SK-N-SH (cell line): ENCODE results near the gene YES1. TPM values are rescaled to one million over a fixed set of nuclear protein-coding genes. Genes with fewer than 3 reads are reported as not detected.

Experiments used
- CTCF ChIA-PET: fragments of 300-600, 350-600 bp; formaldehyde crosslinking; extraction: SDS; loops from one replicate; lab custom pipeline; 2021; lab: Yijun Ruan, JAX
- POLR2A ChIA-PET: fragments of 350-600 bp; sonication (Branson Sonifier 250); formaldehyde crosslinking; extraction: SDS; loops from one replicate; lab custom pipeline; 2020; ENCODE audit warnings: antibody characterized with exemption, inconsistent platforms; lab: Yijun Ruan, JAX
- DNase-seq: peaks from one replicate; pipeline ENCODE4 v3.0.0; 2012
- H2AFZ ChIP-seq: fragments of 200-600 bp; sonication (generic); 2 replicates; pipeline ENCODE4 v1.8.1; 2016; ENCODE audit warnings: antibody characterized with exemption, mild to moderate bottlenecking, low read depth
- H3F3A ChIP-seq: fragments of 200-600 bp; sonication (generic); replicated peaks from 2 replicates; pipeline ENCODE3; 2016; ENCODE audit warnings: antibody characterized with exemption, mild to moderate bottlenecking; ENCODE audit not compliant: insufficient read depth
- H3K27ac ChIP-seq, 2 experiments: fragments of 200-500 bp in 1 of 2; fragments of 200-600 bp in 1 of 2; sonication (Bioruptor generic) in 1 of 2; sonication (generic), shearing (Covaris generic) in 1 of 2; 2 replicates each; pipeline versions ENCODE4 v1.5.1 to v1.6.1; 2014 to 2016; ENCODE audit warnings: low read depth in 2 of 2, inconsistent platforms in 1 of 2, low read length in 1 of 2, mild to moderate bottlenecking in 1 of 2, mixed read lengths in 1 of 2
- H3K27me3 ChIP-seq: fragments of 200-600 bp; sonication (generic), shearing (Covaris generic); 2 replicates; pipeline ENCODE4 v1.6.1; 2016; ENCODE audit warnings: mixed run types; ENCODE audit not compliant: insufficient read depth
- H3K36me3 ChIP-seq, 2 experiments: fragments of 200-500 bp in 1 of 2; fragments of 200-600 bp in 1 of 2; sonication (Bioruptor generic) in 1 of 2; sonication (generic) in 1 of 2; replicated peaks in 1 of 2; 2 replicates each; pipeline versions ENCODE3 to v1.5.1; 2014 to 2016; ENCODE audit warnings: low read length in 1 of 2, mild to moderate bottlenecking in 1 of 2; ENCODE audit not compliant: insufficient read depth in 2 of 2, control insufficient read depth in 1 of 2
- H3K4me1 ChIP-seq, 2 experiments: fragments of 200-500 bp in 1 of 2; fragments of 200-600 bp in 1 of 2; sonication (Bioruptor generic) in 1 of 2; sonication (generic), shearing (Covaris generic) in 1 of 2; 2 replicates each; pipeline versions ENCODE4 v1.5.1 to v1.6.1; 2014 to 2016; ENCODE audit warnings: low read depth in 1 of 2, low read length in 1 of 2, mixed run types in 1 of 2; ENCODE audit not compliant: insufficient read depth in 2 of 2, control insufficient read depth in 1 of 2
- H3K4me2 ChIP-seq: fragments of 200-600 bp; sonication (generic), shearing (Covaris generic); 2 replicates; pipeline ENCODE4 v1.6.1; 2017; ENCODE audit warnings: mixed run types
- H3K4me3 ChIP-seq, 2 experiments: fragments of 200-500 bp in 1 of 2; fragments of 200-600 bp in 1 of 2; sonication (Bioruptor generic) in 1 of 2; sonication (generic), shearing (Covaris generic) in 1 of 2; 2 replicates each; pipeline versions ENCODE4 v1.5.1 to v1.8.1; 2014 to 2016; ENCODE audit warnings: low read depth in 2 of 2, inconsistent platforms in 1 of 2, low read length in 1 of 2, mild to moderate bottlenecking in 1 of 2, mixed read lengths in 1 of 2, moderate library complexity in 1 of 2
- H3K79me2 ChIP-seq: fragments of 200-600 bp; sonication (generic); 2 replicates; pipeline ENCODE4 v1.8.1; 2017; ENCODE audit warnings: mild to moderate bottlenecking; ENCODE audit not compliant: insufficient read depth
- H3K9ac ChIP-seq: fragments of 200-600 bp; sonication (generic); 2 replicates; pipeline ENCODE4 v1.6.1; 2017; ENCODE audit warnings: mixed run types
- H3K9me2 ChIP-seq: fragments of 200-600 bp; sonication (generic); 2 replicates; pipeline ENCODE4 v1.6.1; 2017; ENCODE audit warnings: mixed run types
- H3K9me3 ChIP-seq: fragments of 200-600 bp; sonication (generic); 2 replicates; pipeline ENCODE4 v1.6.1; 2017; ENCODE audit warnings: mixed run types, mild to moderate bottlenecking, moderate library complexity
- H4K20me1 ChIP-seq: fragments of 200-600 bp; sonication (generic); 2 replicates; pipeline ENCODE4 v1.6.1; 2017; ENCODE audit warnings: mild to moderate bottlenecking, mixed run types; ENCODE audit not compliant: insufficient read depth
- EP300 ChIP-seq, 2 experiments: IDR thresholded peaks; 2 replicates each; pipeline versions ENCODE4 v1.4.0 to v1.6.1; 2012; ENCODE audit warnings: borderline replicate concordance in 1 of 2, low read depth in 1 of 2, low read length in 1 of 2
- JUND ChIP-seq: IDR thresholded peaks from 2 replicates; pipeline ENCODE4 v1.4.0; 2012
- NFIC ChIP-seq: IDR thresholded peaks from 2 replicates; pipeline ENCODE4 v1.4.0; 2012; ENCODE audit warnings: borderline replicate concordance
- NRF1 ChIP-seq: IDR thresholded peaks from 2 replicates; pipeline ENCODE4 v1.6.1; 2012; ENCODE audit warnings: low read depth, mild to moderate bottlenecking, low read length
- RFX5 ChIP-seq: IDR thresholded peaks from 2 replicates; pipeline ENCODE4 v1.6.1; 2012; ENCODE audit warnings: mild to moderate bottlenecking, improper control_type of control experiment, low read length
- SMC3 ChIP-seq: IDR thresholded peaks from 2 replicates; pipeline ENCODE4 v1.6.1; 2012; ENCODE audit warnings: low read depth, low read length, improper control_type of control experiment
- WGBS: methylation state at CpG from one replicate; pipeline ENCODE4 v1.1.6; 2017; ENCODE audit warnings: low lambda C conversion rate; 5-methylcytosine and 5-hydroxymethylcytosine counted together
- polyA plus RNA-seq, 3 experiments: library from polyadenylated mRNA; depleted of rRNA; stranded (reverse); fragments of >200 nt; gene quantifications; 2 replicates each; pipeline ENCODE4 v1.2.3, GENCODE V29; 2012
- TF ChIP-seq, protein P1 (sequence below): IDR thresholded peaks from 2 replicates; pipeline ENCODE4; 2012
- TF ChIP-seq, protein P2 (sequence below): fragments of 200-600 bp; sonication (generic); IDR thresholded peaks from 2 replicates; pipeline ENCODE4 v1.6.1; 2017; ENCODE audit warnings: antibody characterized with exemption, mild to moderate bottlenecking, moderate library complexity
- TF ChIP-seq, protein P3 (sequence below): fragments of 150-350 bp; IDR thresholded peaks from 2 replicates; pipeline ENCODE4 v1.6.1; 2016; ENCODE audit warnings: mild to moderate bottlenecking, low read depth, low read length
- TF ChIP-seq, protein P4 (sequence below): IDR thresholded peaks from 2 replicates; pipeline ENCODE4 v1.4.0; 2012; ENCODE audit warnings: low read depth

YES1 gene
- polyA plus RNA-seq, 1 of the 3 experiments (the other 2 are of a cell fraction), result 7.9 TPM

DNA sequence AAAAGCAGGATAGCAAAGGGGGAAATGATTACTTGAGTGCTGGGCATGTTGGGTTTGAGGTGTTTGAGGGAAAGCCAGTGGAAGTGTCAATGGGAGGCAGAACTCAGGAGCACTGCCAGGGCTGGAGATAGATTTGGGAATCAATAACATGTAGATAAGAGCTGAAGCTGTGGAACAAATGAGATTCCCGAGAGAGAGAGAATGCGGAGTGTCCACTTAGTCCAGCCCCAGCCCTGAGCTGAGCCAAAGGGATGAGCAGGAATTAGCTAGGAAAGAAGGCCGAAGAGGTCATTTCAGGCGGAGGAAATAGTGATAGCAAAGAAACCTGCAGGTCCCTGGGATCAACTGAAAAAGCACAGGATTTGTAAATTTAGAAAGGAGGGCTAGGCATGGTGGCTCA lies 21.2 kb upstream of the YES1 start:
- CTCF ChIA-PET, result interaction anchor here (1.0 to 7.8 kb wide), 4 partner anchors 93 to 208 kb away, joined by 3 to 149 read pairs (median 62); no protein-coding TSS in a partner anchor
- 39% methylated on average over 4 of the region's 4 CpGs for WGBS
- H3K9me2 ChIP-seq, result no peaks in the 10 kb centered on the region
- H3K27me3 ChIP-seq, result peaks cover 5% of the 10 kb centered on the region; the same call in 1 of the 2 replicates
- H3K27ac ChIP-seq, result no peak overlapping the region
- no peak overlapping the region for H3K4me3 ChIP-seq
- H2AFZ ChIP-seq, result no peak overlapping the region
- no peaks in the 10 kb centered on the region for H3K9me3 ChIP-seq
- TF ChIP-seq, protein P1, sequence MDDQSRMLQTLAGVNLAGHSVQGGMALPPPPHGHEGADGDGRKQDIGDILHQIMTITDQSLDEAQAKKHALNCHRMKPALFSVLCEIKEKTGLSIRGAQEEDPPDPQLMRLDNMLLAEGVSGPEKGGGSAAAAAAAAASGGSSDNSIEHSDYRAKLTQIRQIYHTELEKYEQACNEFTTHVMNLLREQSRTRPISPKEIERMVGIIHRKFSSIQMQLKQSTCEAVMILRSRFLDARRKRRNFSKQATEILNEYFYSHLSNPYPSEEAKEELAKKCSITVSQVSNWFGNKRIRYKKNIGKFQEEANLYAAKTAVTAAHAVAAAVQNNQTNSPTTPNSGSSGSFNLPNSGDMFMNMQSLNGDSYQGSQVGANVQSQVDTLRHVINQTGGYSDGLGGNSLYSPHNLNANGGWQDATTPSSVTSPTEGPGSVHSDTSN, result no peak
- TF ChIP-seq NRF1, result no peak
- no peaks in the 10 kb centered on the region for H4K20me1 ChIP-seq
- no peak overlapping the region for H3K4me2 ChIP-seq
- H3K79me2 ChIP-seq, result no peaks in the 10 kb centered on the region
- no peak for DNase-seq
- H3K36me3 ChIP-seq, result no peaks in the 10 kb centered on the region
- POLR2A ChIA-PET, result interaction anchor here (0.7 kb wide), 1 partner anchor 25 kb away, joined by 4 read pairs; no protein-coding TSS in a partner anchor
- no peaks in the 10 kb centered on the region for H3F3A ChIP-seq
- peaks cover 3 to 4% of the 10 kb centered on the region in 2 experiments; a peak in 2 of 4 replicates for H3K4me1 ChIP-seq
- H3K9ac ChIP-seq, result no peak overlapping the region

DNA sequence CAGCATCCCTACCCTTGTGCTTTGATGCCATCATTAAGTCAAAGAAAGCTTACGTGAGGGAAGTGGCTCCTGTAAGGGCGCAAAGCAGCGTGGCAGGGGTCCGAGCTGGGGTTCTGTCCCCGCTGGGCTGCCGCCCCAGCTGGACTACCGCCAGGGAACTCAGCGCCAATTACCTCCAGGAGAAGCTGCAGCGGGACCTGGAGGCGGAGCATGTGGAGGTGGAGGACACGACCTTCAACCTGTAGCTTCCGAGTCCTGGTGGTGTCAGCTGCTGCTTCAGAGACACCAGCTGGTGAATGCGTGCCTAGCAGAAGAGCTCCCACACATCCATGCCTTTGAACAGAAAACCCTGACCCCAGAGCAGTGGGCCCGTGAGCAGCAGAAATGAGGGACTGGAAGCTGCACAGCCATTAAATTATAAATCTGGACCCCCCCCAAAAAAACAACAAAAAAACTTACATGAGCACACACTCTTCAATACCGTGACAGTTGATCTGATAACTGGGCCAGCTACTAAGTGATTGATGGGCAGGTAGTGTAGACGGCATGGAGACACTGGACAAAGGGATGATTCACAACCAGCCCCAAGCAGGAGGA lies 20.1 kb upstream of the YES1 start:
- Histone ChIP-seq H3K4me2 (no peak overlapping the region), H3F3A (no peaks in the 10 kb centered on the region), H3K9me2 (no peaks in the 10 kb centered on the region)
- CTCF ChIA-PET, result interaction anchor here (1.3 to 7.8 kb wide), 8 partner anchors 13 to 215 kb away, joined by 3 to 149 read pairs (median 6); no protein-coding TSS in a partner anchor
- WGBS, result 32% methylated on average over 16 of the region's 16 CpGs
- TF ChIP-seq NFIC (no peak), EP300 (IDR thresholded peaks at IDR 0.05; ENCODE audit: borderline replicate concordance in 1 of 2, low read depth in 1 of 2, low read length in 1 of 2) (no peak), NRF1 (no peak), SMC3 (no peak), JUND (no peak), RFX5 (no peak)
- TF ChIP-seq, protein P2, sequence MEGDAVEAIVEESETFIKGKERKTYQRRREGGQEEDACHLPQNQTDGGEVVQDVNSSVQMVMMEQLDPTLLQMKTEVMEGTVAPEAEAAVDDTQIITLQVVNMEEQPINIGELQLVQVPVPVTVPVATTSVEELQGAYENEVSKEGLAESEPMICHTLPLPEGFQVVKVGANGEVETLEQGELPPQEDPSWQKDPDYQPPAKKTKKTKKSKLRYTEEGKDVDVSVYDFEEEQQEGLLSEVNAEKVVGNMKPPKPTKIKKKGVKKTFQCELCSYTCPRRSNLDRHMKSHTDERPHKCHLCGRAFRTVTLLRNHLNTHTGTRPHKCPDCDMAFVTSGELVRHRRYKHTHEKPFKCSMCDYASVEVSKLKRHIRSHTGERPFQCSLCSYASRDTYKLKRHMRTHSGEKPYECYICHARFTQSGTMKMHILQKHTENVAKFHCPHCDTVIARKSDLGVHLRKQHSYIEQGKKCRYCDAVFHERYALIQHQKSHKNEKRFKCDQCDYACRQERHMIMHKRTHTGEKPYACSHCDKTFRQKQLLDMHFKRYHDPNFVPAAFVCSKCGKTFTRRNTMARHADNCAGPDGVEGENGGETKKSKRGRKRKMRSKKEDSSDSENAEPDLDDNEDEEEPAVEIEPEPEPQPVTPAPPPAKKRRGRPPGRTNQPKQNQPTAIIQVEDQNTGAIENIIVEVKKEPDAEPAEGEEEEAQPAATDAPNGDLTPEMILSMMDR, result no peak
- TF ChIP-seq, protein P3, sequence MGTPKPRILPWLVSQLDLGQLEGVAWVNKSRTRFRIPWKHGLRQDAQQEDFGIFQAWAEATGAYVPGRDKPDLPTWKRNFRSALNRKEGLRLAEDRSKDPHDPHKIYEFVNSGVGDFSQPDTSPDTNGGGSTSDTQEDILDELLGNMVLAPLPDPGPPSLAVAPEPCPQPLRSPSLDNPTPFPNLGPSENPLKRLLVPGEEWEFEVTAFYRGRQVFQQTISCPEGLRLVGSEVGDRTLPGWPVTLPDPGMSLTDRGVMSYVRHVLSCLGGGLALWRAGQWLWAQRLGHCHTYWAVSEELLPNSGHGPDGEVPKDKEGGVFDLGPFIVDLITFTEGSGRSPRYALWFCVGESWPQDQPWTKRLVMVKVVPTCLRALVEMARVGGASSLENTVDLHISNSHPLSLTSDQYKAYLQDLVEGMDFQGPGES, result no peak
- TF ChIP-seq, protein P4, sequence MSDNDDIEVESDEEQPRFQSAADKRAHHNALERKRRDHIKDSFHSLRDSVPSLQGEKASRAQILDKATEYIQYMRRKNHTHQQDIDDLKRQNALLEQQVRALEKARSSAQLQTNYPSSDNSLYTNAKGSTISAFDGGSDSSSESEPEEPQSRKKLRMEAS, result no peak
- TF ChIP-seq, all 33 proteins: peak for 0
- POLR2A ChIA-PET, result interaction anchor here (0.6 to 0.7 kb wide), 3 partner anchors 24 to 216 kb away, joined by 3 to 4 read pairs (median 3); no protein-coding TSS in a partner anchor
- DNase-seq, result no peak
- no peaks in the 10 kb centered on the region for H4K20me1 ChIP-seq
- no peak overlapping the region for H3K9ac ChIP-seq
- peaks cover 3 to 4% of the 10 kb centered on the region in 2 experiments; a peak in 2 of 4 replicates for H3K4me1 ChIP-seq
- no peaks in the 10 kb centered on the region for H3K79me2 ChIP-seq
- H3K9me3 ChIP-seq, result no peaks in the 10 kb centered on the region
- H3K4me3 ChIP-seq, result no peak overlapping the region
- no peak overlapping the region for H2AFZ ChIP-seq
- H3K27ac ChIP-seq, result no peak overlapping the region
- peaks cover 5% of the 10 kb centered on the region; the same call in 1 of the 2 replicates for H3K27me3 ChIP-seq
- no peaks in the 10 kb centered on the region for H3K36me3 ChIP-seq
